B cell (primary cell): ENCODE measurements around the gene EIPR1. TPM values are rescaled to one million over a fixed set of nuclear protein-coding genes. Genes with fewer than 3 reads are reported as not detected.

ENCODE experiments used
- ATAC-seq: fragments of 200-7000 bp; cut with Tn5 transposase; one replicate; pipeline ENCODE4 v1.10.0; 2021; ENCODE audit warnings: low read depth, mild to moderate bottlenecking, moderate number of reproducible peaks, moderate library complexity
- CTCF ChIA-PET: fragments of 350-600 bp; sonication (Branson Sonifier 250); formaldehyde crosslinking; loops from one replicate; lab custom pipeline; 2021; ENCODE audit warnings: antibody characterized with exemption, inconsistent platforms; lab: Charles Lee
- POLR2A ChIA-PET: fragments of 350-600 bp; sonication (Branson Sonifier 250); formaldehyde crosslinking; loops from one replicate; lab custom pipeline; 2021; ENCODE audit warnings: antibody characterized with exemption; lab: Charles Lee
- DNase-seq: peaks from one replicate; pipeline ENCODE4 v3.0.0; 2013
- H2AFZ ChIP-seq: 2 replicates; pipeline ENCODE4 v1.6.1; 2012; ENCODE audit warnings: mild to moderate bottlenecking, low read depth, low read length; ENCODE audit not compliant: insufficient read depth, poor library complexity, severe bottlenecking
- H3K27ac ChIP-seq, 2 donors: 1 replicate in 1 of 2; 2 replicates in 1 of 2; pipeline ENCODE4 v1.5.1; 2012 to 2013; ENCODE audit warnings: low read length in 2 of 2, mild to moderate bottlenecking in 2 of 2, moderate library complexity in 1 of 2
- H3K27me3 ChIP-seq, 4 experiments: fragments of 200-600 bp in 1 of 4; sonication (generic) in 1 of 4; replicated peaks in 1 of 4; 1 replicate in 2 of 4; 2 replicates in 2 of 4; pipeline versions ENCODE4 v1.6.1 to v1.7.0; 2013 to 2016; ENCODE audit warnings: low read length in 3 of 4, mild to moderate bottlenecking in 2 of 4, mixed read lengths in 1 of 4, moderate library complexity in 1 of 4; ENCODE audit not compliant: insufficient read depth in 4 of 4, control insufficient read depth in 3 of 4; ENCODE audit errors: control extremely low read depth in 1 of 4
- H3K36me3 ChIP-seq, 2 experiments: replicated peaks in 1 of 2; 1 replicate in 1 of 2; 2 replicates in 1 of 2; pipeline versions ENCODE4 v1.6.1 to v1.7.1; 2013; ENCODE audit warnings: low read length in 1 of 2; ENCODE audit not compliant: insufficient read depth in 2 of 2, control insufficient read depth in 1 of 2; ENCODE audit errors: control extremely low read depth in 1 of 2, extremely low read depth in 1 of 2
- H3K4me1 ChIP-seq, 2 donors: fragments of 200-600 bp in 1 of 2; sonication (generic) in 1 of 2; 1 replicate in 1 of 2; 2 replicates in 1 of 2; pipeline versions ENCODE4 v1.5.1 to v1.6.1; 2013 to 2017; ENCODE audit warnings: low read length in 2 of 2; ENCODE audit not compliant: control insufficient read depth in 2 of 2, insufficient read depth in 2 of 2
- H3K4me2 ChIP-seq: replicated peaks from 2 replicates; pipeline ENCODE3; 2012; ENCODE audit warnings: mild to moderate bottlenecking, low read depth, low read length; ENCODE audit not compliant: poor library complexity, severe bottlenecking
- H3K4me3 ChIP-seq, 5 experiments: fragments of 200-600 bp in 1 of 5; sonication (generic) in 1 of 5; 1 replicate in 3 of 5; 2 replicates in 2 of 5; pipeline versions ENCODE4 v1.5.1 to v1.7.0; 2011 to 2016; ENCODE audit warnings: low read length in 4 of 5, mild to moderate bottlenecking in 4 of 5, low read depth in 2 of 5, control low read depth in 1 of 5, moderate library complexity in 1 of 5; ENCODE audit not compliant: insufficient read depth in 1 of 5; ENCODE audit errors: control extremely low read depth in 1 of 5, extremely low read depth in 1 of 5
- H3K79me2 ChIP-seq: fragments of 200-600 bp; sonication (generic); one replicate; pipeline ENCODE4 v1.6.0; 2016; ENCODE audit warnings: low read length; ENCODE audit not compliant: control insufficient read depth, insufficient read depth
- H3K9ac ChIP-seq: fragments of 200-600 bp; sonication (generic); 2 replicates; pipeline ENCODE4 v1.6.1; 2017; ENCODE audit warnings: mild to moderate bottlenecking, low read length, moderate library complexity
- H3K9me3 ChIP-seq, 3 donors: one replicate each; pipeline versions ENCODE4 v1.6.1 to v1.7.1; 2013; ENCODE audit warnings: low read length in 2 of 3; ENCODE audit not compliant: control insufficient read depth in 2 of 3, insufficient read depth in 1 of 3; ENCODE audit errors: control extremely low read depth in 1 of 3
- H4K20me1 ChIP-seq: 2 replicates; pipeline ENCODE4 v1.6.0; 2012; ENCODE audit warnings: mild to moderate bottlenecking, low read length; ENCODE audit not compliant: insufficient read depth, control insufficient read depth, poor library complexity, severe bottlenecking
- H3K27ac Mint-ChIP-seq: one replicate; pipeline ENCODE4 v1.8.0; 2021; ENCODE audit warnings: mixed read lengths
- H3K27me3 Mint-ChIP-seq: one replicate; pipeline ENCODE4 v1.8.0; 2021; ENCODE audit warnings: mixed read lengths
- H3K4me1 Mint-ChIP-seq: one replicate; pipeline ENCODE4 v1.8.0; 2021; ENCODE audit warnings: mixed read lengths
- H3K4me3 Mint-ChIP-seq: one replicate; pipeline ENCODE4 v1.8.0; 2021; ENCODE audit warnings: mixed read lengths
- H3K9me3 Mint-ChIP-seq: one replicate; pipeline ENCODE4 v1.8.0; 2022; ENCODE audit warnings: mixed read lengths; ENCODE audit not compliant: insufficient read depth
- EZH2 ChIP-seq: IDR thresholded peaks from 2 replicates; pipeline ENCODE4 v1.6.1; 2012; ENCODE audit warnings: borderline replicate concordance, low read depth, mild to moderate bottlenecking, moderate library complexity, low read length; ENCODE audit not compliant: insufficient read depth, poor library complexity, severe bottlenecking
- WGBS: methylation state at CpG from one replicate; pipeline ENCODE4 v1.1.5; 2013; ENCODE audit warnings: missing lambda C conversion rate; ENCODE audit not compliant: insufficient coverage; 5-methylcytosine and 5-hydroxymethylcytosine counted together
- intact Hi-C: fragments of 100-400 bp; cut with micrococcal nuclease; formaldehyde crosslinking; loops from one replicate; pipeline ENCODE4 v1.10.0; 2022
- polyA plus RNA-seq: library from polyadenylated mRNA; depleted of rRNA; stranded (reverse); fragments of >200 nt; gene quantifications from 2 replicates; pipeline ENCODE4 v1.2.3, GENCODE V29; 2012
- total RNA-seq, 2 donors: library from RNA; stranded (reverse); fragments of 120-200 nt in 1 of 2; gene quantifications; 1 replicate in 1 of 2; 2 replicates in 1 of 2; pipeline versions ENCODE4 v1.2.3 to v1.2.4, GENCODE V29; 2013 to 2022
- TF ChIP-seq, protein P1 (sequence below): fragments of 200-600 bp; IDR thresholded peaks from one replicate; pipeline ENCODE4 v1.8.0; 2022; ENCODE audit warnings: antibody characterized with exemption, mild to moderate bottlenecking

The EIPR1 gene
- total and polyA plus RNA-seq, 2 donors (not counting 1 experiment from before 2014, with no cell fraction given) = 31.8 to 37.0 TPM

DNA sequence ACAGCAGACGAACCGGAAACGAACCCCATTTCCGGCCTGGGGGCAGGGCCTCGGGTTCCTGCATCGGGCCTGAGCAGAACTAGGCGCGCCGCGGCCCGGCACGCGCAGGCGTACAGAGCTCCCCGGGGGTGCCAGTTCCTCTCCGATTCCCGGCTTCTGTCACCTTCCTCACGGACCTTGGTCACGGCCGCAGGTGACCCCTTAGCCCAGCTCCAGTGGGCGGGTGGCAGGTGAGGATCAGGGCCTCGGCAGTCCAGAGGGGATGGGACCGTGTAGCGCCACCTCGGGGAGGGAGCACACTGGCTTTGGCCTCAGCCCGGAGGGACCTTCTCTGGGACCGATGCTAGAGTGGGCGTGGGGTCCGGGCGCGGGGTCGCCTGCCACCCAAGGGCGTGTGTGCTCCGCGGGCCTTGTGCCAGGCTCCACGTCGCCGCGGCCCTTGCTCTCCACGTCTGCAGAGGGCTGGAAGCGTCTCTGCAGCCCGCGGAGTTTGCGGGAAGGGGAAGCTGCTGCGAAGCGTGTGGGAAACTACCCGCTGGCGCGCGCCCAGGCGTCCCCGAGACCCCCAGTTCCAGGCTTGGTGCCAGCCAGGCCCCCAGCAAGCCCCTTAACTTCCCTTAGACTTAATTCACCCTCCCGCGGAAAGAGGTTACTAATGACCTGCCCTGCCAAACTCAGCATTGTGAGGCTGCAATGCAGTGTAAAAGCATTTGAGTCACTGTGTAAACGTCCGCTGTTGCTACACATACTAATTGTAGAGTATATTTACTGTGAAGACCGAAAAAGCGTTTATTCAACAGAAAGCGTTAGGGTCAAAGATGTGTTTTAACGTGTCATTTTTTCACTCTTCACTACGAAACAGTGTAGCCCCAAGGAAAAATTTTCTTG lies 2.3 kb upstream of the EIPR1 start, which contains the start of gene TRAPPC12:
Gene TRAPPC12, plus strand, starts transcription at position 48 of the 888 bp plus-strand sequence. CDS start 7,930 bp downstream, outside the sequence.
- POLR2A ChIA-PET = interaction anchor here (1.2 to 2.4 kb wide), 2 partner anchors 139 to 178 kb away, joined by 5 to 19 read pairs; partner anchors contain the start of genes ADI1 and RNASEH1
- Histone ChIP-seq H3K4me2 (peak within 1 kb of the TSS; percentile 79), H3K4me1 (peaks cover 32 to 37% of the 10 kb centered on the region in 2 donors), H3K9me3 (peaks cover 0 to 17% (median 0%) of the 10 kb centered on the region in 3 donors), H3K79me2 (peaks cover 48% of the 10 kb centered on the region), H3K36me3 (peaks cover 7 to 9% of the 10 kb centered on the region in 2 experiments), H3K27me3 (no peaks in the 10 kb centered on the region), H3K27ac (peak within 1 kb of the TSS; percentile 90), H3K9ac (peak within 1 kb of the TSS; percentile 80), H4K20me1 (peaks cover 7% of the 10 kb centered on the region), H3K4me3 (peak within 1 kb of the TSS; percentile 75 to 88 (median 84)), H2AFZ (peak within 1 kb of the TSS; percentile 90)
- H3K9me3 Mint-ChIP-seq = no peaks in the 10 kb centered on the region
- peaks cover 43% of the 10 kb centered on the region for H3K4me1 Mint-ChIP-seq
- DNase-seq = peak; percentile 94
- H3K27me3 Mint-ChIP-seq = no peaks in the 10 kb centered on the region
- under 1% methylated on average over 54 of the region's 61 CpGs for WGBS
- TF ChIP-seq, protein P1, sequence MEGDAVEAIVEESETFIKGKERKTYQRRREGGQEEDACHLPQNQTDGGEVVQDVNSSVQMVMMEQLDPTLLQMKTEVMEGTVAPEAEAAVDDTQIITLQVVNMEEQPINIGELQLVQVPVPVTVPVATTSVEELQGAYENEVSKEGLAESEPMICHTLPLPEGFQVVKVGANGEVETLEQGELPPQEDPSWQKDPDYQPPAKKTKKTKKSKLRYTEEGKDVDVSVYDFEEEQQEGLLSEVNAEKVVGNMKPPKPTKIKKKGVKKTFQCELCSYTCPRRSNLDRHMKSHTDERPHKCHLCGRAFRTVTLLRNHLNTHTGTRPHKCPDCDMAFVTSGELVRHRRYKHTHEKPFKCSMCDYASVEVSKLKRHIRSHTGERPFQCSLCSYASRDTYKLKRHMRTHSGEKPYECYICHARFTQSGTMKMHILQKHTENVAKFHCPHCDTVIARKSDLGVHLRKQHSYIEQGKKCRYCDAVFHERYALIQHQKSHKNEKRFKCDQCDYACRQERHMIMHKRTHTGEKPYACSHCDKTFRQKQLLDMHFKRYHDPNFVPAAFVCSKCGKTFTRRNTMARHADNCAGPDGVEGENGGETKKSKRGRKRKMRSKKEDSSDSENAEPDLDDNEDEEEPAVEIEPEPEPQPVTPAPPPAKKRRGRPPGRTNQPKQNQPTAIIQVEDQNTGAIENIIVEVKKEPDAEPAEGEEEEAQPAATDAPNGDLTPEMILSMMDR = peak; percentile 60
- no peak for TF ChIP-seq EZH2
- H3K4me3 Mint-ChIP-seq = peak within 1 kb of the TSS; percentile 98
- intact Hi-C loops = loop anchor here (2.0 to 5.0 kb wide), 4 partner anchors 17 to 768 kb away; no protein-coding TSS in a partner anchor
- CTCF ChIA-PET = interaction anchor here (0.7 to 1.2 kb wide), 5 partner anchors 14 to 194 kb away, joined by 3 to 8 read pairs (median 3); partner anchors contain the start of gene ADI1
- H3K27ac Mint-ChIP-seq = peak within 1 kb of the TSS; percentile 96
- peak; percentile 77 for ATAC-seq
